NCI-H1105 treated with DMSO at 0.1 percent for 48 hours (cell line): Measurements from ENCODE around the gene PPARA.

Source experiments
- DNase-seq: peaks from one replicate; lab custom pipeline; 2025; lab: John Stamatoyannopoulos, UW

The PPARA gene

GRCh38 chr22:46145361-46145851 is 4.9 kb upstream of the PPARA start:
- no peak for DNase-seq

- DNase-seq: no peak
Measured at GRCh38 chr22:46145896-46146295, 4.4 kb upstream of the PPARA start.

- DNase-seq: no peak
Measured at GRCh38 chr22:46146329-46146728, 4.0 kb upstream of the PPARA start.

- no peak for DNase-seq
Measured at GRCh38 chr22:46147061-46147460, 3.3 kb upstream of the PPARA start.

GRCh38 chr22:46147471-46148267 is 2.7 kb upstream of the PPARA start:
- DNase-seq: peak; percentile 0

- DNase-seq: no peak
Measured at GRCh38 chr22:46148336-46148735, 2.0 kb upstream of the PPARA start.

- no peak for DNase-seq
Measured at GRCh38 chr22:46148816-46149511, 1.4 kb upstream of the PPARA start.

- DNase-seq: peak; percentile 65
Measured at GRCh38 chr22:46149512-46150033, 753 bp upstream of the PPARA start.

- DNase-seq: peak; percentile 8
Measured at GRCh38 chr22:46150655-46151477, 540 bp downstream of the PPARA start.

- DNase-seq: no peak
Measured at GRCh38 chr22:46153930-46154329, 3.6 kb downstream of the PPARA start.

- no peak for DNase-seq
Measured at GRCh38 chr22:46156031-46156430, 5.7 kb downstream of the PPARA start.

- no peak for DNase-seq
Measured at GRCh38 chr22:46158283-46158682, 8.0 kb downstream of the PPARA start.

- no peak for DNase-seq
Measured at GRCh38 chr22:46159212-46159611, 8.9 kb downstream of the PPARA start.

- no peak for DNase-seq
Measured at GRCh38 chr22:46159777-46160176, 9.5 kb downstream of the PPARA start.

GRCh38 chr22:46162285-46162684 is 12.0 kb downstream of the PPARA start:
- DNase-seq: no peak

GRCh38 chr22:46162771-46163556 is 12.6 kb downstream of the PPARA start:
- DNase-seq: no peak

- DNase-seq: no peak
Measured at GRCh38 chr22:46163557-46163888, 13.2 kb downstream of the PPARA start.

GRCh38 chr22:46165977-46166376 is 15.7 kb downstream of the PPARA start:
- DNase-seq: no peak

- DNase-seq: no peak
Measured at GRCh38 chr22:46169628-46170027, 19.3 kb downstream of the PPARA start.

GRCh38 chr22:46171940-46172339 is 21.6 kb downstream of the PPARA start:
- DNase-seq: peak; percentile 1

- DNase-seq: no peak
Measured at GRCh38 chr22:46172522-46173110, 22.3 kb downstream of the PPARA start.
